Activated B cell treated with CpG ODN at 0.5 μM for 24 hours (primary cell): Measurements from ENCODE around the gene RALGAPB. TPM values are rescaled to one million over a fixed set of nuclear protein-coding genes. Genes with fewer than 3 reads are reported as not detected.

Source experiments
- ATAC-seq: fragments of 200-7000 bp; cut with Tn5 transposase; one replicate; pipeline ENCODE4 v1.10.0; 2021; ENCODE audit warnings: low read depth, mild to moderate bottlenecking, moderate library complexity
- CTCF ChIA-PET: fragments of 350-600 bp; sonication (Branson Sonifier 250); formaldehyde crosslinking; loops from one replicate; lab custom pipeline; 2021; ENCODE audit warnings: antibody characterized with exemption; lab: Charles Lee
- POLR2A ChIA-PET: fragments of 350-600 bp; sonication (Branson Sonifier 250); formaldehyde crosslinking; loops from one replicate; lab custom pipeline; 2021; ENCODE audit warnings: antibody characterized with exemption; lab: Charles Lee
- DNase-seq: peaks from one replicate; pipeline ENCODE4 v3.0.0; 2022
- H3K27ac Mint-ChIP-seq: one replicate; pipeline ENCODE4 v1.8.0; 2020; ENCODE audit warnings: mixed read lengths
- H3K27me3 Mint-ChIP-seq: one replicate; pipeline ENCODE4 v1.8.0; 2021; ENCODE audit warnings: mixed read lengths
- H3K36me3 Mint-ChIP-seq: one replicate; pipeline ENCODE4 v1.8.0; 2021; ENCODE audit warnings: low read depth, mixed read lengths
- H3K4me1 Mint-ChIP-seq: one replicate; pipeline ENCODE4 v1.8.0; 2021; ENCODE audit warnings: mixed read lengths
- H3K4me3 Mint-ChIP-seq: one replicate; pipeline ENCODE4 v1.8.0; 2020; ENCODE audit warnings: mild to moderate bottlenecking, mixed read lengths
- H3K9me3 Mint-ChIP-seq: one replicate; pipeline ENCODE4 v1.8.0; 2020; ENCODE audit warnings: mixed read lengths
- intact Hi-C: fragments of 100-400 bp; cut with micrococcal nuclease; formaldehyde crosslinking; loops from one replicate; pipeline ENCODE4 v1.15.1; 2024
- total RNA-seq: library from RNA; stranded (reverse); gene quantifications from 2 replicates; pipeline ENCODE4 v1.2.3, GENCODE V29; 2022
- TF ChIP-seq, protein P1 (sequence below): fragments of 200-600 bp; IDR thresholded peaks from one replicate; pipeline ENCODE4 v1.8.0; 2022; ENCODE audit warnings: antibody characterized with exemption, mild to moderate bottlenecking

The RALGAPB gene
- total RNA-seq, 1 donor from 2014 or later: 48.3 TPM

DNA sequence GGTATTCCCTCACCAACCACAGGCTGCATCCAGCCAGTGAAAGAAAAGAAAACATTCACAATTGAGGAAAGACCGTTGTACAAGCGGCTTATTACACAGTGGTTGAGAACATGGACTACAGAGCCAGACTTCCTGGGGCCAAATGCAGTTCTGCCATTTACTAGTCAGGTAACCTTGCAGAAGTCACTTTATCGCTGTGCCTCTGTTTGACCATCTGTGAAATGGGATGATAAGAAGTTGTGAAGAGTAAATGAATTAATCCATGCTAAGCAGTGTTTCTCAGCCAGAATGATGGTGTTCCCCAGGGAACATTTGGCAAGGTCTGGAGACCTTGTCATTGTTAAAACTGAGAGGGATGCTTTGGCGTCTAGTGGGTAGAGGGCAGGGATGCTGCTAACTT lies 143.8 kb downstream of the RALGAPB start:
- CTCF ChIA-PET: no interaction called here
- H3K4me3 Mint-ChIP-seq: no peak overlapping the region
- POLR2A ChIA-PET: no interaction called here
- no peaks in the 10 kb centered on the region for H3K9me3 Mint-ChIP-seq
- peaks cover 36% of the 10 kb centered on the region for H3K27me3 Mint-ChIP-seq
- no peaks in the 10 kb centered on the region for H3K4me1 Mint-ChIP-seq
- intact Hi-C loops: no loop called here
- DNase-seq (no peak), ATAC-seq (no peak)
- no peaks in the 10 kb centered on the region for H3K36me3 Mint-ChIP-seq
- H3K27ac Mint-ChIP-seq: no peak overlapping the region
- TF ChIP-seq, protein P1, sequence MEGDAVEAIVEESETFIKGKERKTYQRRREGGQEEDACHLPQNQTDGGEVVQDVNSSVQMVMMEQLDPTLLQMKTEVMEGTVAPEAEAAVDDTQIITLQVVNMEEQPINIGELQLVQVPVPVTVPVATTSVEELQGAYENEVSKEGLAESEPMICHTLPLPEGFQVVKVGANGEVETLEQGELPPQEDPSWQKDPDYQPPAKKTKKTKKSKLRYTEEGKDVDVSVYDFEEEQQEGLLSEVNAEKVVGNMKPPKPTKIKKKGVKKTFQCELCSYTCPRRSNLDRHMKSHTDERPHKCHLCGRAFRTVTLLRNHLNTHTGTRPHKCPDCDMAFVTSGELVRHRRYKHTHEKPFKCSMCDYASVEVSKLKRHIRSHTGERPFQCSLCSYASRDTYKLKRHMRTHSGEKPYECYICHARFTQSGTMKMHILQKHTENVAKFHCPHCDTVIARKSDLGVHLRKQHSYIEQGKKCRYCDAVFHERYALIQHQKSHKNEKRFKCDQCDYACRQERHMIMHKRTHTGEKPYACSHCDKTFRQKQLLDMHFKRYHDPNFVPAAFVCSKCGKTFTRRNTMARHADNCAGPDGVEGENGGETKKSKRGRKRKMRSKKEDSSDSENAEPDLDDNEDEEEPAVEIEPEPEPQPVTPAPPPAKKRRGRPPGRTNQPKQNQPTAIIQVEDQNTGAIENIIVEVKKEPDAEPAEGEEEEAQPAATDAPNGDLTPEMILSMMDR: no peak

DNA sequence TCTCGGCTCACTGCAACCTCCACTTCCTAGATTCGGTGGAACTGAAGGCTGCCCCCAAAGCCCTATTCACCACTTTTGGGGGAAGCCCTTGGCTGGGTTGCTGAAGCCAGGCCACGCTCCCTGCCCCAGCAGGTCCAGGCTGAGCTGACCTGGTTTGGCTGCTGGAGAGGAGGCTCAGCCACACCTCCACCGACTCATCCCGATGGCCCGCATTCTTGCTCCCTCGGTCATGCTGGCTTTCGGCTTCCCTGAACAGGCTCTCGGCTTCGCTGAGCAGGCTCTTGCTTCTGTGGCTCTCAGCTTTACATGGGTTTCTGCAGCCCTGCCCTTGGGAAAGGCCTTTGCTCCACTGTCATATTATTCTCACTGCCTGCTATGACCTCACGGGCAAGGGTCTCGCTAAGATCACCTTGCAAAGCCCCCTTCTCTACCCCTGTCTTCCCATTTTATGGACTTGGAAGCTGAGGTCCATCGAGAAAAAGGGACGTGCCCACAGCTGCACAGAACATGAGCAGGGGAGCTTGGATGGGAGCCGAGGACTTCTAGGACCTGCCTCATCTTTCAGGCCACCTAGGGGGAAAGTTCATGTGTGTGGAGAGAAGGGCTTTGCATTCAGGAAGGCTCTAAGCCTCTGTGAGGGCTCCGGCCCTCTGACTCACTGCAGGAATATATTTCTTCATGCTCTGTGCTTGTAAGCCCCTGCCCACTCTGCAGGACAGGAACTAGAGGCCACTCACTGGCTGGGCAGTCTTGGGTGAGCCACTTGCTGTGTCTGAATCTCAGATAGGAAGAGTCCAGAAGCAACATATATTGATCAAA lies 144.6 kb downstream of the RALGAPB start:
- no peak overlapping the region for H3K4me3 Mint-ChIP-seq
- ChIA-PET CTCF (no interaction called here), POLR2A (no interaction called here)
- no peaks in the 10 kb centered on the region for H3K36me3 Mint-ChIP-seq
- peaks cover 38% of the 10 kb centered on the region for H3K27me3 Mint-ChIP-seq
- no peaks in the 10 kb centered on the region for H3K4me1 Mint-ChIP-seq
- H3K9me3 Mint-ChIP-seq: no peaks in the 10 kb centered on the region
- no peak overlapping the region for H3K27ac Mint-ChIP-seq
- intact Hi-C loops: no loop called here
- TF ChIP-seq, protein P1: no peak
- ATAC-seq: no peak
- DNase-seq: no peak

DNA sequence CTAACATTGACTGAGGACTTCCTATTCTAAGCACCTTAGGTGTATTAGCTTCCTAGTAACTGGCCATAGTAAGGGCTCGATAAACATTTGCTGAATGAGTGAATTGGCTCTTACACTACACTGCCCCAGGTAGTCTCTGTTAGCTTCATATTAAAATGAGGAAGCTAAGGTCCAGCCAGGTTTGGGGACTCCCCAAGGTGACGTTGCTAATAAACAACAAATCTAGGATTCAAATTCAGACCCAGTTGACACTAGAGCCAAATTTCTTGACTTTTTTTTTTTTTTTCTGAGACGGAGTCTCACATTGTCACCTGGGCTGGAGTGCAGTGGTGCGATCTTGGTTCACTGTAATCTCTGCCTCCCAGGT lies 145.2 kb downstream of the RALGAPB start:
- intact Hi-C loops: no loop called here
- ChIA-PET POLR2A (no interaction called here), CTCF (no interaction called here)
- peaks cover 36% of the 10 kb centered on the region for H3K27me3 Mint-ChIP-seq
- TF ChIP-seq, protein P1: no peak
- H3K9me3 Mint-ChIP-seq: no peaks in the 10 kb centered on the region
- H3K27ac Mint-ChIP-seq: no peak overlapping the region
- no peaks in the 10 kb centered on the region for H3K4me1 Mint-ChIP-seq
- no peak overlapping the region for H3K4me3 Mint-ChIP-seq
- ATAC-seq: no peak
- no peaks in the 10 kb centered on the region for H3K36me3 Mint-ChIP-seq
- DNase-seq: no peak

DNA sequence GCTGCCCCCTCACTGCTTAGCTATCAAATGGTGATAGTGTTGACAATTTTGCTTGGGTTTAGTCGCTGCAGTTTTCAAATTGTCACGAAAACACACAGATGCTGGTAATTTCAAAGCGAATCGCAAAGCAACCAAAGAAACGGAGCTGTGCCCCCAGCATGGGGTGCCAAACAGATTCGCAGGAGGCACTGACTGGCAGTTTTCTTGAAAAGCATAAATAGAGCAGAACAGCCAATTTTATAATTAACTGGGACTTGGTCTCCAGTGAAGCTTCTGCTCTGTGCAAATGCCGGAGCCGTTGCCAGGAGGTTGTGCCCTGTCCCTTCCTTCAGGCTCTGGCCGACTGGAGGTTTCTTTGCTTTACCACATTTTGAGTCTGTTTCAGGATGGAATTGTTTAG lies 147.8 kb downstream of the RALGAPB start:
- DNase-seq: no peak
- CTCF ChIA-PET: no interaction called here
- H3K27me3 Mint-ChIP-seq: peaks cover 28% of the 10 kb centered on the region
- H3K27ac Mint-ChIP-seq: no peak overlapping the region
- H3K36me3 Mint-ChIP-seq: no peaks in the 10 kb centered on the region
- POLR2A ChIA-PET: no interaction called here
- intact Hi-C loops: no loop called here
- H3K4me3 Mint-ChIP-seq: no peak overlapping the region
- TF ChIP-seq, protein P1: no peak
- H3K4me1 Mint-ChIP-seq: no peaks in the 10 kb centered on the region
- peaks cover 2% of the 10 kb centered on the region for H3K9me3 Mint-ChIP-seq
- ATAC-seq: no peak

DNA sequence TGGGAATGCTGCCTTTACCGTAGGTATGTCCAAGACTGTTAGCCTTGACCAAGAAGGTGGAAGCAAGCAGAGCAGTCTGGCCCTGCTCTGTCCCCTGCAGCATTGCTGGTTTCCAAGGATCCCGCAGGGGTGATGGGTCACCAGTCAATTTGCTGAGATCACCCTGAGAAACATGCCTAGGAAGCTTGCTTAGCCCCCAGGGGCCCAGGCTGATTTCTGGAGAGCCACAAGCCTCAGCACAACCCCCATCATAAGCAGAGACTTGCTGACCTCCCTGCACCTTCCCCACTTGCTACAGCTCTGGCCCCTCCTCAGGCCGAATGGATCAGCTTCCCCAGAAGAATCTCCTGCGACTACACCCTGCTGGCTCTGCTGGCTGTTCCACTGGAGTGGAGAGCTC lies 150.4 kb downstream of the RALGAPB start:
- DNase-seq (no peak), ATAC-seq (no peak)
- Mint-ChIP-seq H3K9me3 (peaks cover 2% of the 10 kb centered on the region), H3K4me3 (no peak overlapping the region), H3K36me3 (no peaks in the 10 kb centered on the region), H3K27me3 (peaks cover 20% of the 10 kb centered on the region), H3K27ac (no peak overlapping the region), H3K4me1 (no peaks in the 10 kb centered on the region)
- intact Hi-C loops: no loop called here
- ChIA-PET CTCF (no interaction called here), POLR2A (no interaction called here)
- TF ChIP-seq, protein P1: no peak
